Activated T-helper 2 cell treated with anti-CD3 and anti-CD28 coated beads, Interferon-gamma antibody, Interleukin-2, Interleukin-4, amounts not matched to agents 10 μg/mL and 5 μg/mL and 100 μg/mL, durations not matched to agents 14 hours and 24 hours and 36 hours (primary cell): ENCODE data around the gene IRS1. TPM values are rescaled to one million over a fixed set of nuclear protein-coding genes. Genes with fewer than 3 reads are reported as not detected.

Experiments
- DNase-seq: peaks from one replicate; pipeline ENCODE4 v3.0.0; 2021; ENCODE audit warnings: low spot score
- H3K27ac Mint-ChIP-seq: one replicate; pipeline ENCODE4 v1.8.0; 2021; ENCODE audit warnings: mixed read lengths
- H3K27me3 Mint-ChIP-seq: one replicate; pipeline ENCODE4 v1.8.0; 2021; ENCODE audit warnings: low read depth, mixed read lengths
- H3K36me3 Mint-ChIP-seq: one replicate; pipeline ENCODE4 v1.8.0; 2021; ENCODE audit warnings: low read depth, mixed read lengths
- H3K4me1 Mint-ChIP-seq: one replicate; pipeline ENCODE4 v1.8.0; 2021; ENCODE audit warnings: low read depth, mixed read lengths
- H3K4me3 Mint-ChIP-seq: one replicate; pipeline ENCODE4 v1.8.0; 2021; ENCODE audit warnings: low read depth, mild to moderate bottlenecking, moderate library complexity, mixed read lengths
- H3K9me3 Mint-ChIP-seq: one replicate; pipeline ENCODE4 v1.8.0; 2021; ENCODE audit warnings: mixed read lengths
- intact Hi-C: fragments of 100-400 bp; cut with micrococcal nuclease; formaldehyde crosslinking; loops from one replicate; pipeline ENCODE4 v1.15.1; 2023
- total RNA-seq: library from RNA; stranded (reverse); gene quantifications from 2 replicates; pipeline ENCODE4 v1.2.3, GENCODE V29; 2022

Gene IRS1
- total RNA-seq, 1 donor from 2014 or later, result 1.9 TPM

DNA sequence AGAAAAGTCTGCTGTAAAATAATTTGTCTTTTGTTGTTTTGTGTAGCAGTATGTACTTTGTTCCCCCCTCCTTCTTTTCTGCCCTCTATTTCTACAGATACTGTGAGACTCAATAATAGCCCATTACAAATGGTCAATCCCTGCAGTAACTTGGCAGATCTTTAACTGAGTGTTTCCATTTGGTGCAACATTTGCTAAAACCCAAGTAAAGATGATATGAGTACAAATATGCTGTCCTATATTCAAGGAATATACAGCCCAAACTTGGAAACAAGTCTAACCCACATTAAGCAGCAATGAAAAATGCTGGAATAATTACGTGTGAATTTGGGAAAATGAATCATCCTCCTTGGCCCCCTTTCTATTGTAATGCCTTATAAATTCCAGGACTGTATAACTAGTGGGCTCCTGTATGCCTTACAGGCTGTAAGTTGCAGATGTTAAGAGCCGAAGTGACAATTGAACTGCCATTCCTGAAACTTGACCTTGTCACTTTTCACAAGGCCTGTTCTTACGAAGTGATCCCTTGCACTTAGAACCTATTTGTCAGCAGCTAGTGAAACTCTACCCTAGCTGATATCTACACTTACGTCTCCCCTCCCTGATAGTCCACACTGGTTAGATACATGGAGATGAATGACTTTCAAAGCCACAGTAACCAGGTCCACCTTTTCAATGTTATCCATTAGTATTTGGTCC, 104.9 kb downstream of the IRS1 start:
- Mint-ChIP-seq H3K4me1 (peaks cover 2% of the 10 kb centered on the region), H3K4me3 (no peak overlapping the region), H3K27ac (no peak overlapping the region), H3K36me3 (no peaks in the 10 kb centered on the region), H3K27me3 (peaks cover 34% of the 10 kb centered on the region), H3K9me3 (no peaks in the 10 kb centered on the region)
- intact Hi-C loops, result no loop called here
- DNase-seq, result no peak

DNA sequence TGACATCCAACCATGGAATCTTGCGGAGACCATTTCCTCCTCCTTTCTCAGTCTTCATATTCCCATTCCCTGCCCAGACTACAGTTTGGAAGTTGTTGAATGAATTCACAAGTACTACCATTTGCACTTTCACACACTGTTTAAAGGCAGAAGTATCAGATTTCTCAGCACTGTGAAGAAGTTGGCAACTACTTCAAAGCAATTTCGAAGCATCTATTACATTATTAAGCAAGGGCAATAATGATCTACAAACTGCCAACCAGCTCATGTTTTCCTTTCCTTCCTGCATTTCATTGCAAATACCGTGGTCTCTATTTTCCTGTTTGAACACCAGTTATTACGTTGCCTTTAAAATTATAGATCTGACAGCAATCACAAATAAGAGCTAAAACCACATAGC, 105.5 kb downstream of the IRS1 start:
- H3K36me3 Mint-ChIP-seq, result no peaks in the 10 kb centered on the region
- intact Hi-C loops, result no loop called here
- H3K9me3 Mint-ChIP-seq, result no peaks in the 10 kb centered on the region
- H3K27me3 Mint-ChIP-seq, result peaks cover 33% of the 10 kb centered on the region
- no peak for DNase-seq
- no peak overlapping the region for H3K4me3 Mint-ChIP-seq
- peaks cover 2% of the 10 kb centered on the region for H3K4me1 Mint-ChIP-seq
- no peak overlapping the region for H3K27ac Mint-ChIP-seq

DNA sequence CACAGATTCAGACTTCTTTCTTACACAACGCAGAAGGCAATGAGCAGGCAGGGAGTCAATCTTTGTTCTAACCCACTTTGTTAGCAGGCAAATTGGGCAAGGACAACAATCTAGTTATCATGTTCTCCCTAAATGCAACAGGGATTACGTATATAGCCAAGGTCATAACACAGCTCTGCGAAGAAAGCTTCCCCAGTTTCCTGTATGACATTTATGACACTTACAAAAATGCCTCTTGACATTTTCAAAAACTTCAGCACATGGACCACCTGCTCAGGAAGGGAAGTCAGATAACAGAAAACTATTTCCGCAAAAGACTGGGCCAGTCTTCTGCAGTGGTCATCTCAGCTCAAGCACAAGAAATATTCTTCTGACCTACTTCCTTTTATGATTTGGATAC, 106.1 kb downstream of the IRS1 start:
- intact Hi-C loops, result no loop called here
- H3K27ac Mint-ChIP-seq, result no peak overlapping the region
- no peak overlapping the region for H3K4me3 Mint-ChIP-seq
- peaks cover 37% of the 10 kb centered on the region for H3K27me3 Mint-ChIP-seq
- no peaks in the 10 kb centered on the region for H3K9me3 Mint-ChIP-seq
- peaks cover 2% of the 10 kb centered on the region for H3K4me1 Mint-ChIP-seq
- DNase-seq, result no peak
- no peaks in the 10 kb centered on the region for H3K36me3 Mint-ChIP-seq

DNA sequence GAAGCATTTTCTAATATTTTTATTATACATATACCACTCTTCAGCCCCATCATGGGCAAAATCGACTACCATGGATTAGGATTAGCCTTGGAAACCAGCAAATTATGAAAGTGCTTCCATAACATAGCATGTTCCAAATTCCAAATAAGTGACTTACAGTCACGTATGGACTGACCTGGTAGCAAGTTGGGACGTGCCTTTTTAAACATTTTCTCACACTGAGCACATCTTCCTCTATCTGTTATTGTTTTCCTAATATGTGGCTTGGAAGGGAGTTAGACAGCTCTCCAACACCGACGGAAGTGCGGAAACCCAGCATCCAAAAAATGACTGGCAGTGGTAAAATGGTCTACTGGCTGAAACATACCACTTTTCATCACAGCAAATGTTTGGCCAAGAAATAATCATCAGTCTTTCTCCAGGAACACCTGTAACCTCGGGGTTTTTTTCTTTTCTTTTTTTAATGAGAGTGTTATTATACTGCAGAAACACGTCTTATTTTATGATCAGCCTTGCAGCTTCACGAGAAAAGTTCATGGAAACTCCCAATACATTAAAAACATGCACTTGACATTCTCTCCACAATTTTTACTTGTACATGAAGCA, 107.0 kb downstream of the IRS1 start:
- intact Hi-C loops, result no loop called here
- H3K27ac Mint-ChIP-seq, result no peak overlapping the region
- no peaks in the 10 kb centered on the region for H3K9me3 Mint-ChIP-seq
- no peak overlapping the region for H3K4me3 Mint-ChIP-seq
- no peak for DNase-seq
- peaks cover 2% of the 10 kb centered on the region for H3K4me1 Mint-ChIP-seq
- H3K36me3 Mint-ChIP-seq, result no peaks in the 10 kb centered on the region
- peaks cover 40% of the 10 kb centered on the region for H3K27me3 Mint-ChIP-seq

DNA sequence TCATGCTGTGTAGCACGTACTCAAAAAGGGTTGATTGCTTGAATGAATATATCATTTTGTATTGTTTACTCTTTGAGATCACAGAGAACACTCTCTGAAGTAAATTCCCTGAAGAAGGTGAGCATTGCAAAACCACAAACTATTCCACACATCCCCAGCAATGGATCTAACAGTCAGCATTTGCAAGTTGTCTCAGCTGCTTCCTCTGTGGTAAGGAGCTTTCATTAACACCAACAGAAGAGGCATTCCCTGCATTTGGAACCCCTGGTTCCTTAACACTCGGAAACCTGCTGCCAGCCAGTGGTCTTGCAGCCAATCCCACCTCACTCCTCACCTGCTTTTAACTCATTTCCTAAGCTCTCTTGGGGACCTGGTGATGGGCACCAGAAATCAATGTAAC, 108.4 kb downstream of the IRS1 start:
- Mint-ChIP-seq H3K4me3 (no peak overlapping the region), H3K36me3 (no peaks in the 10 kb centered on the region), H3K9me3 (no peaks in the 10 kb centered on the region), H3K27me3 (peaks cover 40% of the 10 kb centered on the region), H3K27ac (no peak overlapping the region), H3K4me1 (peaks cover 2% of the 10 kb centered on the region)
- DNase-seq, result no peak
- intact Hi-C loops, result no loop called here

DNA sequence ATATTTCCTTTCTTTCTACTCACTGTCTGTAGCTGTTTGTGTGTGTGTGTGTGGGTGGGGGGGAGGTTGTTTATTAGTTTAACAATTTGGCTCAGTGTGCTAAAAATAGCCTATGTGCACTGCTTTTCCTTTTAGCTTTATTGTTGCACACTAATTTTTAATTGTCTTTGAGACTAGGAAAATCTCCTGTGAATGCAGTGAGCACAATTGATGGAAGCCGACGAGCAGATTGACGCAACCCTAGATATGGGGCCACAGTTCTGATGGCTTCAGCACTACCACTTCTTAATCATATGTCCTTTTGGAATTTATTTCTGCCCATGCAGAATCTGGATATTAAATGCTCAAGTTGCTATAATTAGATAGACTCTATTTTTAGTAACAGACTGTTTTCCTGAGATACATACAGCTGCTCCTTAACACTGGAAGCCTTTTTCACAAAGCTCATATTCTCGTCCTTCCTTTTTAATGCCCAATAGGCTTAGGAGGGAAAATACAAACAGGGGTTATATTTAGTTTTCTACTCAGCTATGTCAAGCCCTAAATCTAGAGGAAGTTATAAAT, 109.1 kb downstream of the IRS1 start:
- Mint-ChIP-seq H3K27me3 (peaks cover 42% of the 10 kb centered on the region), H3K4me3 (no peak overlapping the region), H3K9me3 (no peaks in the 10 kb centered on the region), H3K4me1 (peaks cover 2% of the 10 kb centered on the region), H3K27ac (no peak overlapping the region), H3K36me3 (no peaks in the 10 kb centered on the region)
- intact Hi-C loops, result no loop called here
- no peak for DNase-seq

DNA sequence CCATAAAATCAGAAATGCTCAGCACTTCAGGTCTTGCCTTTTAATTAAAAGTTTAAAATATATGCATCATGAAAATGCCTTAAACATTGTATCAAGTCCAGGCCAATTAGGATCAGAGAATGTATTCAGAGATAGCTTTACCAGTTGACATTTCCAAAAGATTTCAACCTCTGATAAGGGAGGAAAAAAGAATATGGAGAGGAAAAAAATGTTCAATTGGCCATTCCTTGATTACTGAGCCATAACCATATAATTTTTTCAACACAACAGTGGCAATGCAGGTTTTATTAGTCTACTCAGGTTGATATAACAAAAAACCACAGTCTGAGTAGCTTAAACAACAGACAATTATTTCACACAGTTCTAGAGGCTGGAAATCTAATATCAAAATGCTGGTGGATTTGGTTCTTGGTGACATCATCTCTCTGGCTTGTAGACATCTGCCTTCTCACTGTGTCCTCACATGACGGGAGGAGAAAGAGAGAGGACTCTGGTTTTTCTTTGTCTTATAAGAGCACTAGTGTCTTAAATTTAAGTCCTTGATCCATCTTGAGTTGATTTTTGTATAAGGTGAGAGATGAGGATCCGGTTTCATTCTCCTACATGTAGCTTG, 111.9 kb downstream of the IRS1 start:
- Mint-ChIP-seq H3K36me3 (no peaks in the 10 kb centered on the region), H3K4me3 (no peak overlapping the region), H3K27ac (no peak overlapping the region), H3K9me3 (no peaks in the 10 kb centered on the region), H3K4me1 (peaks cover 4% of the 10 kb centered on the region), H3K27me3 (peaks cover 43% of the 10 kb centered on the region)
- intact Hi-C loops, result no loop called here
- DNase-seq, result no peak

DNA sequence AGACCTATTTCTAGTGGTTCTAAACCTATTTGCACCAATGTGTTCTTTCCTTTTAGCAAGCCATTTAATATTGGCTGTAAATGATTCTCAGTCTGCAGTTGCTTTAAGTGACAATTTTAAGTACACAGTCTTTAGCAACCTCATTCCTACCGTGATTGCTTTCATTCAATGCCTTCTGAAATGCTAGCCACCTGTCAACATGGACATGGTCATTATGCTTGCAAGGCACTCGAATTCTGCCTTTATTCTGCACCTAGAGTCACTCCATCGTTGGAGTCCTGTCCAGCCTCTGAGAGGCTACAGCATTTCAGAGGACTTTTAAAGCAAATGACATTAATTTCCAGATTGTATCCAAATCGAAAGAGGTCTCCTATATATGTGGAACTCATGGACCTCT, 115.1 kb downstream of the IRS1 start:
- no peaks in the 10 kb centered on the region for H3K36me3 Mint-ChIP-seq

DNA sequence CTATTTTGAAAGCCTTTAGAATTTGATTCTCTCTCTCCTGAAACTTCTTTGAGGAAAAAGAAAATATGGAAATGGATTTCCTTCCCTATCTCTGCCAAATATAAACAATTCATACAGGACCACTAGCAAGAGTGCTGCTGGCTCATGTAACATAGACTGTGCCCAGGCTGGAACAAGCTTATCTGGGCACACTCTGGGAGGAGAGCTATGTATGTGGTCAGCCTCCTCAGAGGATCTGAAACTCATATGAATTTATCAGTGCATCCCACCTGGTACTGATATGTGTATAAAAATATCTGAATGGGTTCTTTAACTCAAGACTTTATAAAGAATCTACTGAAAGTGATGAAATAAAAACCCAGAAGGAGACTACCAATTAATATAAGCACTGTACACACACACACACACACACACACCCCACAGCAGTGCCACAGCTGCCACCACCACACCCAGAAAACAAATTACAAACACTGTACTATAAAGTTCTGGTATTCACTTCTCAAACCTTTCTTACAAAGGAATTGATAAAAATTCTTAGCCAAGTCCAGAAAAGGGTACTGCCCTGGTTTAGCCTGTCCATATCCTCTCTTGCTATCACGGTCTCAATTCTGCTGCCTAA, 115.6 kb downstream of the IRS1 start:
- H3K36me3 Mint-ChIP-seq, result no peaks in the 10 kb centered on the region
- peaks cover 2% of the 10 kb centered on the region for H3K4me1 Mint-ChIP-seq
- peaks cover 39% of the 10 kb centered on the region for H3K27me3 Mint-ChIP-seq
- intact Hi-C loops, result no loop called here
- no peak for DNase-seq
- H3K4me3 Mint-ChIP-seq, result no peak overlapping the region
- no peak overlapping the region for H3K27ac Mint-ChIP-seq
- H3K9me3 Mint-ChIP-seq, result no peaks in the 10 kb centered on the region

More for the DNA sequence above, 115.1 kb downstream of the IRS1 start:
- Mint-ChIP-seq H3K4me3 (no peak overlapping the region), H3K27ac (no peak overlapping the region), H3K9me3 (no peaks in the 10 kb centered on the region), H3K27me3 (peaks cover 36% of the 10 kb centered on the region), H3K4me1 (peaks cover 2% of the 10 kb centered on the region)
- intact Hi-C loops, result no loop called here
- DNase-seq, result no peak

DNA sequence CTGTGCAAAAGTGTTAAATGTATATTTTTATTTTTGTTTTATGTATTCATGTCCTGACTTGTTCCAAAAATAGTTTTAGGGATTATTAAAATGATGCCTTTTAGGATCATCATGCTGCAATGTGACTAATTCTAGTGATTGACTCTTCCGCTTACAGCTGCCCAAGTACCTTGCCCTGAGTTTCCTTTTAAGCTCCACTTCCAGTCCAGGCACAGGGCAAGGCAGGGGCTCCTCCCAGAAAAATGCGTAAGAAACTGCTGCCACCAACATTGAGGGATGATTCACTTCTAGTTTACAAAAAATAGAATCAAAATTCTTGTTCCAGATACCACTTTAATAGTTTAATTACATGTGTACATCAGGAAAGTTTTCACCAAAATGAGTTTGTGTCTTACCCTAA, 116.4 kb downstream of the IRS1 start:
- intact Hi-C loops, result no loop called here
- Mint-ChIP-seq H3K9me3 (no peaks in the 10 kb centered on the region), H3K4me1 (peaks cover 2% of the 10 kb centered on the region), H3K27me3 (peaks cover 35% of the 10 kb centered on the region), H3K27ac (no peak overlapping the region), H3K4me3 (no peak overlapping the region), H3K36me3 (no peaks in the 10 kb centered on the region)
- DNase-seq, result no peak

Other genes with a start within 250 kb of the IRS1 start
- 40.9 and 42.2 TPM in 2 replicates for gene RHBDD1, start 36.2 kb upstream of the IRS1 start, total RNA-seq